ENCODE data around the gene HS2ST1.
"Not testable (repeated sequence)": the region's sequence is repeated elsewhere in the genome, so short reads cannot be mapped to it uniquely, and the experiment has no call there.

The HS2ST1 gene

DNA sequence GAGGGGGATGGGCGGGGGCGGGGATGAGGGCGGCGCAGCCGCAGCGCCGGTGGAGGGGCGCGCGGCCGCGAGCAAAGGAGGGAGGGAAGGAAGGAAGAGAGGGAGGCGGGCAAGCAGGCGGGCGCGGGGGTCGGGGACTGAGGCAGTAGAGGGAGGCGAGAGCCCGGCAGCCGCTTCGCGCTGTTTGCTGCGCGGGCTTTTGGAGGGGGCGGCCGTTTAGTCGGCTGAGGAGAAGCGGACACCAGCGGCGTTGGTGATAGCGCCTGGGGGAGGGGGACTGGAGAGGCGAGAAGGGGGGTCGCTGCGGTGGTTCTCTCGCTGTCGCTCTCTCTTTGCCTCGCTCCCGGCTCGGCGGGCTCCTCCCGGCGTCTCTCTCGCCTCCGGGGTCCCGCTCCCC lies at the start of gene HS2ST1:
TSS of gene HS2ST1 (plus strand) at position 35 of the 397 bp plus-strand sequence.
- no peak for DNase-seq (ENCODE audit: low read depth in 2 of 2)

GRCh38 chr1:86865973-86866637 lies 48.3 kb upstream of the HS2ST1 start:
- DNase-seq (ENCODE audit: low read depth in 2 of 2) = no peak

DNA sequence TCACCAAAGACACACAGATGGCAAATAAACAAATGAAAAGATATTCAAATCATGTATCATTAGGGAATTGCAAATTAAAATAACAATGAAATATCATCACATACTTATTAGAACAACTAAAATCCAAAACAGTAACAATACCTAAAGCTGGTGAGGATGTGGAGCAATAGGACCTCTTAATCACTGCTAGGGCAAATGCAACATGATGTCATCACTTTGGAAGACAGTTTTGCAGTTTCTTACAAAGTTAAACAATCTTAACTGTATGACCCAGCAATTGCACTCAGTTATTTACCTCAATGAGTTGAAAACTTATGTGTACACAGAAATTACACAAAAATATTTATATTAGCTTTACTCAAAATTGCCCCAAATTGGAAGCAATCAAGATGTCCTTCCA lies 47.8 kb upstream of the HS2ST1 start:
- DNase-seq (ENCODE audit: low read depth in 2 of 2) = no peak

- not testable (repeated sequence) for DNase-seq (ENCODE audit: low read depth in 2 of 2)
Observed at GRCh38 chr1:86867278-86867677, 47.2 kb upstream of the HS2ST1 start.

GRCh38 chr1:86868477-86868876 lies 46.0 kb upstream of the HS2ST1 start:
- DNase-seq (ENCODE audit: low read depth in 2 of 2) = no peak

DNA sequence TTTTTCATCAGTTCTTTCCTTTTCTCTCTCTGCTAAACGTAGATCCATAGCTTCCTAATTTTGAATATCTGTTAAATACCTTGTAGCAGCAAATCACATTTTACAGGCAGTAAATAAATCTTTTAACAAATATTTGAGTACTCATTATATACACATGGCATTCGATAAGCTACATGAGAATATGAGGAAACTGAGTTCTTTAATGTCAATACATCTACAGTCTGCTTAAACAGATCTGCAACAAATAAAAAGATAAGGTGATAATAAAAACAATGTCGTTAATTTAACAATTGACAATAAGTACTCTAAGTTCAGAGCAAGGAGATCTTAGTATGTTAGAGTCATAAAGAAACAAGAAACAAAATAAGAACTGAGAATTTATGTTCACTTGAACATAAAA lies 43.4 kb upstream of the HS2ST1 start:
- DNase-seq (ENCODE audit: low read depth in 2 of 2) = no peak

GRCh38 chr1:86872086-86872485 lies 42.3 kb upstream of the HS2ST1 start:
- DNase-seq (ENCODE audit: low read depth in 2 of 2) = no peak

DNA sequence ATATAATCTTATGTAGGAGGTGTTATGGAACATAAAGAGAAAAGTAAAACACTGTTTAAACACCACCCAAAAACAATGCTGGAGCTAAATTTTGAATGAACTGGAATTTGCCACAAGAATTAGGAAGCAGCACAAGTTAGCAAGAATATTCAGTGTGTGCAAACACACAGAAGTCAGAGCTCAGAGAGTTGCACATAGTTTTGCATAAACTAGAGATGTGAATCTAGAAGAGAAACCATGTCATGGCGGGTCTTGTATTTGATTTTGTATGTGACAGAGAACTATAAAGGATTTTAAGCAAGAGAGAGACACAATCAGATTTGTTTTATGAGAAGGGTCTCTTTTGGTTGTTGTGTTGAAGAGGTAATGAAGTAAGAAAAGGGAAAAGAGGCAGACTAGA lies 38.7 kb upstream of the HS2ST1 start:
- no peak for DNase-seq (ENCODE audit: low read depth in 2 of 2)

DNA sequence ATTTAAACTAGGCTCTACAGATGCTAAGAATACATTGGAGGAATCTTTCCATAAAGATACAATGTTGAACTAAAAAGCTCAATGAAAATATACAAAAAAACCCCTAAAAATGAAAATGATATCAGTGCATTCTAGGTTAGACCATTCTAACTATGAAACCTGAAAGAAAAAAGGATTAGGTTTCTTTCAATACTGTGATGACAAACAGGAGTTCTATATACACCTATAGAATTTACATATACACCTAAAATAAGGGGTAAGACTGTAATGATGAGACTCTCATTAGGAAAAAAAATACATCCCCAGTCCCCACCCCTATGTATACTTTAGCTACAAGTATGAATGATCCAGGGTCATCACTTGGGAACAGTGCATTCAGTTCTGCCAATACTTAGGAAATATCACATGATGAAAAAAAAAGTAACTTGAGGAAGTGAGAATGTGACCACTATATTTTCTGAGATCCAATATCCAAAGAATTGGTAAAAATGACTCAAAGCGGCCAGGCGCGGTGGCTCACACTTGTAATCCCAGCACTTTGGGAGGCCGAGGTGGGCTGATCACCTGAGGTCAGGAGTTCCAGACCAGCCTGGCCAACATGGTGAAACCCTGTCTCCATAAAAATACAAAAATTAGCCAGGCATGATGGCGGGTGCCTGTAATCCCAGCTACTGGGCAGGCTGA lies 26.8 kb upstream of the HS2ST1 start:
- no peak for DNase-seq (ENCODE audit: low read depth in 2 of 2)

DNA sequence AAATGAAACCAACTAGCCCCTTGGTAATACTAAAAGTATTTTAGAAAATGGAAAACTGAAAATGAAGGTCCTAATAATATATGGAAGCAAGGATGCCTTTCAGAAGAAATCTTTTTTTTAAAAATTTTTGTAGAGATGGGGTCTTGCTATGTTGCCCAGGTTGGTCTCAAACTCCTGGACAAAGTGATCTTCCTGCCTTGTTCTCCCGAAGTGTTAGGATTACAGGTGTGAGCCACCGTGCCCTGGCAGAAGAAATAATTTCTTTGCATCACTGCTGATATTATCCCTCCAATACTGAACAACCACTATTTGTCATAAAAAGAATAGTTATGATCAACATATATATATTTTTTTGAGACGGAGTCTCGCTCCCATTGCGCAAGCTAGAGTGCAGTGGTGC lies 26.1 kb upstream of the HS2ST1 start:
- no peak for DNase-seq (ENCODE audit: low read depth in 2 of 2)

- not testable (repeated sequence) for DNase-seq (ENCODE audit: low read depth in 2 of 2)
Observed at GRCh38 chr1:86899401-86899800, 15.0 kb upstream of the HS2ST1 start.

DNA sequence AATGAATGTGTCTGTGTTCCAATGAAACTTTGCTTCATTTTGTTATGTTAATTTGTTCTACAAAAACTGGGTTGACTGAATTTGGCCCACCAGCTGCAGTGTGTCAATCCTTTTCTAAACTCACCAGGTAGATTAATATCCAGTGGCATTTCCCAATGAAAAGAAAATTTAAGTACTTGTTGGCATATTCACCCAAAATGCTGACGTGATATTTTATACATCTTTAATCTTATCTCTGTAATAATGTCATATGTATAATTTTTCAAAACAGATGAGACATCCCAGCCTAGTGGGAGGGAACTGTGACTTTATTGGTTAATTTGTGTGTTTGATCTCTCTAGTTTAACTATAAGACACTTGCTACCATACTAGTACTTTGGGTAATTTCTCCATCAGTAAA lies 8.6 kb upstream of the HS2ST1 start:
- no peak for DNase-seq (ENCODE audit: low read depth in 2 of 2)

DNA sequence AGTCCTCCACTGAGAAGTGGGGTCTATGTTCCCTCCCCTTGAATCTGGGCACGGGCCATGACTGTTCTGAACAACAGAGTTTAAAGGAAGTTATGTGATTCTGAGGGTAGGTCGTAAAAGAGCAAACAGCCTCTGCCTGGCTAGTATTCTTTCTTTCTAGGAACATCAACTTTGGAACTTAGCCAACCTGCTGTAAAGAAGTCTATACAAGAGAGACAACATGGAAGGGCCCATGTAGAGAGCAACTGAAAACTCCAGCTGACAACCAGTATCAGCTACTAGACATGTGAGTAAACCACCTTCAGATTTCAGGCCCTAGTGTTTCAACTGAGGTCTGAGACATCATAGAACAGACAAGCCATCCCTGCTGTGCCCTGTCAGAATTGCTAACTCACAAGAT lies 8.0 kb upstream of the HS2ST1 start:
- no peak for DNase-seq (ENCODE audit: low read depth in 2 of 2)

DNA sequence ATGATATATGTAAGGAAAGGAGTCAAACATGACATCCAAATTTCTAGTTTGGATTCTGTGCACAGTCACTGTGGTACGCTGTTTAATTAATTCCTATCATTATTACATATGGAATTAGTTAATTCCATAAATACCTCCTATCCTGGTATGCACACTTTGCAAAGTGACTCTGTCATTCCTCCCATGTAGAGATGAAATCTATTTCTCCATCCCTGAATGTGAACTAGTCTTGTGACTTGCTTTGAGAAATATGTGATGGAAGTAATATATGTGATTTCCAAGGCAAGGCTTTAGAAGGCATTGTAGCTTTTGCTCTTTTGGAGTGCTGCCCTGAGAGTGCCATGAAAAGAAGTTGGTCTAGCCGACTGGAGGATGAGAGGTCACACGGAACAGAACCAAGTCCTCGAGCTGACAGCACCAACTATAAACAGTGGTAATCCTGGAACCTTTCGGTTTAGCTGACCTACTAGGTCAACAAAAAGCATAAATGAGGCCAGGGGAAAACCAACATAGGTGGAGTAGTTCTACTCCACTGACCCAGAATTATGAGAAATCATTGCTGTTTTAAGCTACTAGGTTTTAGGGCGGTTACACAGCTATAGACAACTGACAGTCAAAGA lies 2.0 kb upstream of the HS2ST1 start:
- DNase-seq (ENCODE audit: low read depth in 2 of 2) = no peak

DNA sequence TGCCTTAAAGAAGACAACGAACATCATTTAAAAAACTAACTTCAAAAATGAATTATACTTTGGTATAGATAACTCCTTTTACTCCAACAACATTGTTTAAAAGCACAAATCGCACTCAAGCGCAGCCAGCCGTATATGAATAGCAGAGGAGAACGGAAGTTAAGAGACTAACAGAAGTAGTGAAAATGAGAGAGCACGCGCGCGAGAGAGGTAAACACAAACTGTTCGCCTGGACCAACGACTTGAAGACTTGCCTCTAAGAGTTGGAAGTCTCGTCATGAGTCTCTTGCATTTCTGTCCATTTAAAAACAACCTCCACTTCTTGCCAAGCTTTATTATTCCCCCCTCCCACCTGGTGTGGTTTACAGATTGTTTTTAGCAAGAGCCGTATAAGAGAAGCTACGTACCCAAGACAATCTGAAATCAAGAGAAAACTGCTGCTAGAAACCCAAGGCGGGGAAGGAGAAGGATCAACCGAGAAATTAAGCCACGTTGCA lies 988 bp upstream of the HS2ST1 start:
- peak; percentile 1 to 5 for DNase-seq (ENCODE audit: low read depth in 2 of 2)

GRCh38 chr1:86913896-86914600 lies 387 bp upstream of the HS2ST1 start, which contains the start of gene SELENOF:
Gene SELENOF, minus strand, starts transcription at chr1:86914126. Its CDS starts 15 bp downstream, at chr1:86914111.
- DNase-seq (ENCODE audit: low read depth in 2 of 2) = peak; percentile 98 to 99

- peak; percentile 15 to 20 for DNase-seq (ENCODE audit: low read depth in 2 of 2)
Observed at GRCh38 chr1:86914998-86915736, 732 bp downstream of the HS2ST1 start.

DNA sequence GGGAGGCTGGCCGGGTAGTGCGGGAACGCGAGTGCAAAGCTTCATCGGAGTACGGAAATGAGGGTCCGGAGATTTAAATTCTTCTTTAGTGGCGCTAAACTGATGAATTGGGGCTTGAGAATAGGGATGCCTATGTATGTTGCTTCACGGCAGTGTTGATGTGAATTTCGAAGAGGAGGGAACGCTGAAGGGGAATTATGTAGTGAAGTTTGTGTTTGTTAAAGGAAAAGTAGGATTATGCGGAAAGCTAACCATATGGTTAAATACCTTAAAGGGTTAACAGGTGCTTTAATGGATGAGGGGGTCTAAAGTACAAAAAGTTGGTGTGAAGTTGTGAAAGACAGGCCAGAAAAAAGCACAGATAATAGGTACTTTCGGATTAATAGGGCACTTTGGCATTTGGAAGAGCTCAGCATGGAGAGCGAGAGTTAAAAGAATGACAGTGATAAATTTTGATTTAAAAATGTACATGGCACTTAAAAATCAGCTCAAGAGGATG lies 1.4 kb downstream of the HS2ST1 start:
- DNase-seq (ENCODE audit: low read depth in 2 of 2) = peak in 1 of 2 donors; percentile 16

GRCh38 chr1:86916752-86917151 lies 2.3 kb downstream of the HS2ST1 start:
- DNase-seq (ENCODE audit: low read depth in 2 of 2) = no peak

GRCh38 chr1:86922445-86922844 lies 8.0 kb downstream of the HS2ST1 start:
- no peak for DNase-seq (ENCODE audit: low read depth in 2 of 2)

- DNase-seq (ENCODE audit: low read depth in 2 of 2) = no peak
Observed at GRCh38 chr1:86924324-86924960, 10.0 kb downstream of the HS2ST1 start.
